A204.1 (cell line): ENCODE results near the gene ARHGAP4.

ENCODE experiments used
- FAIRE-seq: peaks from 2 replicates; lab custom pipeline; 2012; peaks lifted over from hg19 to GRCh38; lab: Jason Lieb, UNC

The ARHGAP4 gene

GRCh38 chrX:153866302-153867019 lies 59.6 kb downstream of the ARHGAP4 start:
- FAIRE-seq, result no peak

GRCh38 chrX:153865685-153866084 lies 60.4 kb downstream of the ARHGAP4 start:
- no peak for FAIRE-seq

GRCh38 chrX:153865321-153865580 lies 60.8 kb downstream of the ARHGAP4 start:
- no peak for FAIRE-seq

GRCh38 chrX:153864561-153865320 lies 61.3 kb downstream of the ARHGAP4 start:
- FAIRE-seq, result no peak

GRCh38 chrX:153864101-153864500 lies 62.0 kb downstream of the ARHGAP4 start:
- no peak for FAIRE-seq

DNA sequence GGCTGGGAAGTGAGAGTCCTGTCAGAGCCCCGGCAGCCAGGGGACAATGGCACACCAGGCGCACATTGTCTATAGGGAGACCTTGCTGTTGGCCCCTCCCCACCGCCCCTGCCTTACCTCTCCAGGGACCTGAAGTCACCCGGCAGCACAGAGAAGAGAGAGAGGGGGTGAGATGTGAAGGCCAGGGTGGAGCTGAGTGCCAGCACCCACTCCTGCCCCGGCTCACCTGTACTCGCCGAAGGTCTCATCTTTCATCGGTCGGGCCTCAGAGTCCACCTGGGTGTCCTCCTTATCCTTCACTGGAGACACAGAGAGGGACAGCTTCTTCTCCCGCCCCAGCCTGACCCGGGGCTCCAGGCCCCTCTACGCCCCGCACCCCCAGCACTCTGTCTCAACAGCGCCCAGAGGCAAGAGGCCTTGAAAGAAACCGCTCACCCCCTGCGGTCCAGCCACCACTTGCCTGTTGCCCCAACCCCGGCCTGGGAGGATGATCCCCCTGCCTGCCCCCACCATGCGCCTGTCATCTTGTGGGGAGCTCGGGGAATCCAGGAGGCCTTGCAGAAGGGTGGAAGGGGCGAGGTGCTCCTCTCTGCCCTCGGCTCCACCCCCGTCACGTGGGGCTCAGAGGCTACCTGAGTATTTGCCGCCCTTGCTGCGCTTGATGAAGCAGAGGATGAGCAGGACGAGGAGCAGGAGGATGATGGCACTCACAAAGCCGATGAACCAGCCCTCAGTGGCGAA lies 62.6 kb downstream of the ARHGAP4 start:
- no peak for FAIRE-seq

GRCh38 chrX:153862369-153863250 lies 63.5 kb downstream of the ARHGAP4 start:
- no peak for FAIRE-seq

- no peak for FAIRE-seq
Measured at GRCh38 chrX:153861733-153862310, 64.2 kb downstream of the ARHGAP4 start.

GRCh38 chrX:153861151-153861550 lies 64.9 kb downstream of the ARHGAP4 start:
- no peak for FAIRE-seq
